ENCODE data around the gene WDR3.

Gene WDR3

DNA sequence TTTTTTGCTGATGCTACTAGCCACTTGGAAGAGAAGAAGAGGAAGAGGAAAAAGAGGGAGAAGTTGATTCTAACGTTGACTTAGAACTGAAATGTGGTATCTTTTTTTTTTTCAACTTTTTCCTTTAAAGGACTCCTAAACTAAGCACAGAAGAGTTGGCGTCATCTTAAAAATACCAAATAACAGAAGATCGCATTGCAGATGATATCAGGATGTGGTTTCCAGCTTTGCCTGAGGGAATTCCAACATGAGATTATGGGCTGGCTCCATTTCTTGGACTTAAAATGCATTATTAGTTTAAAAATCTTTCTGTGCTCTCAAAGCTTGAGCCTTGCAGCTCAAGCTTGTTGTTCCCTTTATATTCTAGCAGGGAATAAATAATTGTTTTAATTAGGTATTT, 29.8 kb downstream of the WDR3 start:
- DNase-seq = no peak

DNA sequence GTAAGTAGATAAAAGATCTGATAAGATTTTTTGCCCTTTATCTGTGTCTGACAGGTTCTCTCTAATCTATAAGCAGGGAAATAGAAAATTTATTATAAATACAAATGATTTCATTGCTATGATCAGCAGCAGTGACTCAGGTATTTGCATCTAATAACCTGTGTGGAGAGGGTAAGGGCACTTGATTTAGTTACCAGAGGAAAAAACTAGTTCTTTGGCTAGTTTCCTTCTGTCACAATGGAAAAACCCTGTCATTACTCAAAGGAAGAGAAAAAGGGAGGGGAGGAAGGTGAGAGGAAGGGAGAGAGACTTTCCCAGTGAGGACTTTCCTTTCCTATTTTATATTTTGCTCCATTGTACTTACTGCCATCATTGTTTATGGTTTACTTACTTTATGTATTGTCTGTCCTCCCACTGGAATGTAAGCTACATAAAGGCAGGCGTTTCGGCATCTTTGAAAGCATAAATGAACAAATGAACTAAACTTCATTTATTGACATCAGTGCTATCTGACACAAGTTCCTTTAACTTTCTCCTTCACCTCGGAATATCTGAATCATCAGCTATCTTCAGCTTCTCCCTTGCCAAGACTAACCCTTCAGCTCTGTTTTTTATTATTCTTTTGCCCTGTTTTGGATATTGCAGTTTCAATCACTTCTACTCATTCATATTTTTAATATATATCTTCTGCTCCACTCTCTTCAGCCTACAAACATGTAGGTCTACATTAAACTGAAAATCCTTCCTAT, 34.9 kb downstream of the WDR3 start:
- no peak for DNase-seq

DNA sequence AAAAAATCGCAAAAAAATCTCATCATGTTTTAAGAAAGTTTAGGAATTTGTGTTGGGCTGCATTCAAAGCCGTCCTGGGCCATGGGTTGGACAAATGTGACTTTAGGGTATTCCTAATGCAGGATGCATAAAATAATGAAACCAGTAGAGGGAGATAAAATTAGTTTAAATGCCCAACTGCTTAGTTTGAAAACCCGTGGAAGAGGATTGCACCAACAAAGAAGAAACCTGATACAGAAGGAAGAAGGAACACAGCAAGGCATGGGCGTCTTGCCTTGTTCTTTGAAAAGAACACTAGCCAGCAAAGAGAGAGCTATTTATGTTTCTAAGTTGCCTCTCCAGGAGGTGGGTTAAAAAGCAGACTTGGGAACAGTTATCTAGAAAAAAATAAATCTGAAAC, 37.9 kb downstream of the WDR3 start:
- peak; percentile 9 to 29 for DNase-seq

DNA sequence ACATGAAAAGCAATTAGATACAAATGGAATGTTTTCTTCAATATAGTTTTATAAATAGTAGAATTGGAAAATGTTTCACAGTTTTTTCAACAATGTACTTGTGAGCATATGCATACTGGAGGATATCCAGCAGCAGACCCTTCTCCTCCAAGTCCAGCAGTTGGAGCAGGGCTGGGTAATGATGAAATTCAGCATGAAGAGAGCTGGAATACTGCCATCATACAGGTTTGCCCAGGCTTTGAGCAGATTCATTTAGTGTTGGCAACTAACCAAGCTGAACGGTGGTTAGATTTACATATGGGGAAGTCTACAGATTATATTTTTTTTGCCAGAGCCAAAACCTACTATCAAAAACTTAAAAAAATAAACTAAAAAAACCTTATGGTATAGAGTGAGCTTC, 38.3 kb downstream of the WDR3 start:
- no peak for DNase-seq

DNA sequence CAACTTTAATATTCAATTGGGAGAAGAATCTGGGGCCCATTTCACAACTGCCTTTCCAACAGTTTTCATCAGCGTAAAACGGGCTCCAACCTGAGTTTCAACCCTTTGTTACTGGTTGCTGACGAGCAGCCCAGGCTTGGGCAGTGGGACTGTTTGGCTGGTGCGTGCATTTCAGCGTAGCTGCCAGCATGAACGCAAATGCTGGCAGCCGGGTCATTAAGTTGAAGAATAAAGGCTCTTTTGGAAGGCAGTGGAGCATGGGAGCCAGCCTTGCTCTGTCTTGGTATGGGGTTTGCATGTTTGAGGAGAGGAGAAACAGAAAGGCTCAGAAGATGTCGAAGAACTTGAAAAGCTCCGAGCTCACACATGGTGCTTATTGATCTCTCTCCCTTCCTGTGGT, 40.7 kb downstream of the WDR3 start:
- no peak for DNase-seq

DNA sequence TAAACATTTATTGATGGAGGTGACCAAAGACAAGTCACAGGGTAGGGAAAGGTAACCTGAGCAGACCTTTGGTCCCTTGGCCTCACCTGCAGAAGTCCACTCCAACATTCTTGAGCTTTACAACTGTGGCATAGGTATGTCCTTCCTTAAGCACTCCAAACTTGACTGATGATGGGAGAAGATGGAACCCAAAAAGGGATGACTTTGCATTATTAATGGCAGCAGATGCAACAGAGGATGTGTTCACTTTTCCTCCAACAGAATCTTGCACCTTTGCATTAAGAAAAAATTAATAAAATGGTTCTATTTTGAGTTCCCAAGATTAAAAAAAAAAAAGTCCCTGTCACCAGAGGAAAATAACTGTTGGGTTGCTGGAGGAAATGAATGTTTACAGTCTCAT, 42.2 kb downstream of the WDR3 start:
- DNase-seq = no peak

DNA sequence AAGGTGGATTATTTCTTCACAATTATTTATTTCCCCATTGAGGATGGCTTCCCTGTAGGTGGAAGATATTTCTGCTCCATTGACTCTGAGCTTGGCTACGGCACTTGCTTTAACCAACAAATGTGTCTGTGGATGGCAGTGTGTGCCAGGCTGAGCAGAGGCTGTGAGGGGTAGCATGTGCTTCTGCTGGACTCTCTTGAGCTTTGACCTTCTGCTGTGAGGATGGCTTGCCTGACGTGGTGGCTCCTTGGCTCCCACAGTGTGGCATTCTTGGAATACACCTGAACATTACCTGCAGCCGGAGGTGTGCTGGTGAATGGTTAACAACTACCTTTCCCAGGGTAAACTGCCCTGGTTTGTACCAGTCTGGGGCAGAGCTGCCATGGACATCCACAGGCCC, 46.8 kb downstream of the WDR3 start:
- DNase-seq = no peak

DNA sequence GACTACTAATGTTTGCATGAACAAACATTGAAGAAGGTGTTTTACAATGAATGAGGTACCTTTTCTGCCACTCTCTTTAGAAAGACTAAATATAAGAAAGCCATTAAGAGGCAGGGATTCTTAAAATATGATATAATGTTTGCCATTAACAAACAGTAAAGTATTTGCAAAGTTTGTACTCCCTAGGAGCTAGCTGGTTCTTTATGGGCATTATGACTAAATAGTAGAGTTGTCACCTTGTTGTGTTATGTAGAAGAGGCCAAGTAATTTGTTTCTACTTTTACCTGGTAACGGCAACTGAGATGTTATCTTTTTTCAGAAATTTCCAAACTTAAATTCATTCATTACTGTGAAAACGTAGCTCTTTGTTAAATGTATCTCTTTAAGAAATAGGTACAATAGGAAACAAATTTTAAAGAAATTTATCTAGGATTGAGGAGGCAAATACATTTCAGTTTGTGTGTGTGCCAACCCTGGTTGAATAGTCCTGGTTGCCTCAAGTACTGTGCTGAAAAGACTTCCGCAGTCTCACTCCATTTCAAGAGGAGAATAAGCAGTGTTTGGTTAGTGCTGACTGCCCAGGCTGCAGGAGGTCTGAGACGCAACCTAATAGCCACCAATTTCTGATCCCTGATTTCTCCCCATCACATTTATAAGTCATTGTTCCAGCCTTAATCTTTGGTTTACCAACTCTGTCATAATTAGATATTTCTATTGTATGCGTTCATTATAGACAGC, 52.1 kb downstream of the WDR3 start:
- DNase-seq = no peak

DNA sequence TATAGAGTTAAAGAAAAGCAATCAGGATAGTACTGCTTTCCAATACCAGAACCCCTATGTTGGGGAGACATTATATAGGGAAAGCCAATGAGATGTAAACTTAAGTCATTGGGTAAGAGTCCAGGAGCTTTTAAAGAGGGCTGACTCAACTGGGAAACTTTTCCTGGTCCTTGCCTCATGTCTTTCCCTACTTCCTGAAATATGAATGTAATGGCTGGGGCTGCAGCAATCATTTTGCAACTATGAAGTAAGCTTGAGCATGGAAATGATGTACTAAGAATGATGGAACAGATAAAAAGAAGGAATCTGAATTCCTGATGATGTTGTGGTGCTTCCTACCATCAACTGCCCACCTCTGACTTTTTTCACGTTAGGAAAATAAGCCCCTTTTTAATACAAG, 55.7 kb downstream of the WDR3 start:
- no peak for DNase-seq

DNA sequence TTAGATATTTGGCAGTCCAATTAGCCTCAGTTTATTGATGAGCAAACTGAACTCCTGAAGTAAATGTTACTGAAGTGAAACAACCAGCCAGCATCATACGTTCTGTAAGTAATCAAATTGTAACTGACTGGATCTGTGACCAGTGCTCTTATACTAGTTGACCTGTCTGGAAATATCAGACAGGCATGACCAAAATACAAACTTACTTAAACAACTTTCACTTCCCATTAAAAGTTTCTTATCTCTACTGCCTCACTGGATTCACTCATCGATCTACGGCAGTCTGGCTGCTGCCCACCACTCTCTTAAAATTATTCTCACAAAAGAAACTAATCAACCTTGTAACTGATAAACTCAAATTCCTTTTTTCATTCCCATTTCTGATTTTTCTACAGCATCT, 56.4 kb downstream of the WDR3 start:
- DNase-seq = no peak

DNA sequence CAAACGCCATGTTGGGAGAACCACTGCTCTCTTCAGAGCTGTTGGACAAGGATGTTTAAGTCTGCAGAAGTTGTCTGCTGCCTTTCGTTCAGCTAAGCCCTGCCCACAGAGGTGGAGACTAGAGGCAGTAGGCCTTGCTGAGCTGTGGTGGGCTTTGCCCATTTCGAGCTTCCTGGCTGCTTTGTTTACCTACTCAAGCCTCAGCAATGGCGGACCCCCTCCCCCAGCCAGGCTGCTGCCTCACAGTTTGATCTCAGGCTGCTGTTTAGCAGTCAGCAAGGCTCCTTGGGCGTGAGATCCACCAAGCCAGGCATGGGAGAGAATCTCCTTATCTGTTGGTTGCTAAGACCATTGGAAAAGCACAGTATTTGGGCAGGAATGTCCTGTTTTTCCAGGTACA, 74.8 kb downstream of the WDR3 start:
- no peak for DNase-seq

DNA sequence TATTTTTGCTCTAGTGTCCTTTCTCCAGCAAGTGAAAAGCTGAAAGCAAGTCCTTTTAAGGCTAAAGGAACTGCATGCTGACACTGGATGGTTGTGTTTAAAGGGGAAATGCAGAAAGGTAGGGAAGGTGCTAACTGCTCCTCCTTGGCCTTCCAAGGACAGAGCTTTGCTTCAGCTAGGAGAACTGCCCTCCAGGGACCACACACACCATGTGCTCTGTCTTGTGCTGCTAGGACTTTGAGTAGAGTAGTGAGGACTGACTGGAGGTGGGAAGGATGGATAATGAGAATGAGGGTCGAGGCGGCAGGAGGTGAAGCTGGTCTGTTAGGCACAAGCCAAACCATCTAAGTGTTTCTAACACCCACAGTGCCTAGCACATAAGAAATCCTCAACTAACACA, 77.9 kb downstream of the WDR3 start:
- DNase-seq = no peak

DNA sequence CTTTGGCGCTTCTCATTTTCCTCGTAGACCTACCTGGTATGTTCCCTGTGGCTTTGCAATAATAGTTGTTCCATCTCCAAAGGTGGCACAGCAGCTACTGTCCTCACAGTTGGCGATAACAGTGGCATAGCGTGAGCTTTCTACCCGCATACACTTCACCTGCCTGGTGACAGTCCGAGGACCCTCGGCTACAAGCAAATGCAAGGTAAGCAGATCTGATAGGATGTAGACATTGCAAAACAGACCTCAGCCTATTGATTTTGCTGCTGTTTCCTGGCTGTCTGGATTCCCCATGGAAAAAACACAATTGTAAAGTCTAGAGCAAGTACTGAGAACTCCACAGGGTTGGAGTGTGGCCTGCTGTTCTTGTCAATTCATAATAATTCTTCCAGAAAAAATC, 78.5 kb downstream of the WDR3 start:
- no peak for DNase-seq

DNA sequence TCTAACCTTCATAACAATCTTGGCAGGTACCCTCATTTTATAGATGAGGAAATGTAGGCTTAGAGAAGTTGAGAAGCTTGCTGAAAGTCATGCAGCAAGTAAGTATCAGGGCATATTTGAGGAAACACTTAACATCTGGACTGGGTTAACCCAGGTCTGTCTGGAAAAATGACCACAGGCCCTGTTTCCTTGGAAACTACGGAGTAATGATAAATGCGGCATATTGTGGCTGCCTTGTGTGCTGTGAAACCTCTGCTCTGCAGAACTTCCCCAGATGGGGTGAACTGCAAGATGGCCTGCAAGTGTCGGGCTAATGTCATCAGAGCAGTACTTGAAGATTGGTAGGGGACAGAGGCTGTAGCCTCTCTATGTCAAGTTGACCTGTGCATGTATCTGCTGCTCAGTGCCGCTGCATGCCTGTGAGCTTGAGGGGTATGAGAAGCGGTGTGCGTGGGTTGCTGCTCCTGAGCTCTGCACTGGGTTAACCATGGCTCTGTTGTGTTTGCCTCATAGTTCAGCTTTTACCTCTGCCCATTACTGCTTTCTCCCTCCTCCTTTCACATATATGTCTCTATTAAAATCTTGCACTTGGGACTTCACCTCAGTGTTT, 83.1 kb downstream of the WDR3 start:
- DNase-seq = no peak

DNA sequence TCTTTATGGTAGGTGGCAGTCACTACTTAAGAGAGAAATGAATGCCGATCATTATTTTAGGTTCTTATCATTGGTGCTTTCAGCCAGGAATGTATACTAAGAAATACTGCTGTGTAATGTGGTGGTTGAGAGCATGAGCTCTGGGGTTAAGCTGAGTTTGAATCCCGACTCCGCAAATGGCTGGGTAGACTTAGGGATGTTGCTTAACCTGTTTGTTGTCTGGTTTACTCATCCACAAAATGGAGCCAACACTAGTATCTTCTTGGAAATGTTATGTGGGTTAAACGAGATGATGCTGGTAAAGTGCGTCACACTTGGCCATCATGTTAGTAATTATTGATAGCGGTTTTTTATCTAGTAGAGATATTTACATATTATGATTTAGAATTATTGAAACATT, 83.8 kb downstream of the WDR3 start:
- no peak for DNase-seq

DNA sequence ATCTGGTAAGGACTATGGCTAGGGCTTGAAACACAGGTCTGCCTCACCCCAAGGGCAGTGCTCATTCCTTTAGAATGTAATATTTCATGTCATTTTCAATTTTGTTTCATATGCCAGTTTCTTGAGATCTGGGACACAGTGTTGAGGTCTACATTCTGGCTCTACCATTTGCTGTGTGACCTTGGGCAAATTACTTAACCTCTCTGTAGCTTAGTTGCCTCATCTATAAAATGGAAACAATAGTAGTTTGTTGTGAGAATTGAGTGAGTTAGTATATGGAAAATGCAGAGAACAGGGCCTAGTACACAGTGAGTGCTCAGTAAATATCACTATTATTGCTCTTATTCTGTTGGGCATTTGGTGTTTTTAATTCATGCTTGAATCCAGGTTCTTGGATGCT, 84.4 kb downstream of the WDR3 start:
- DNase-seq = no peak
